Measurements from ENCODE around the gene HECW1.

DNA sequence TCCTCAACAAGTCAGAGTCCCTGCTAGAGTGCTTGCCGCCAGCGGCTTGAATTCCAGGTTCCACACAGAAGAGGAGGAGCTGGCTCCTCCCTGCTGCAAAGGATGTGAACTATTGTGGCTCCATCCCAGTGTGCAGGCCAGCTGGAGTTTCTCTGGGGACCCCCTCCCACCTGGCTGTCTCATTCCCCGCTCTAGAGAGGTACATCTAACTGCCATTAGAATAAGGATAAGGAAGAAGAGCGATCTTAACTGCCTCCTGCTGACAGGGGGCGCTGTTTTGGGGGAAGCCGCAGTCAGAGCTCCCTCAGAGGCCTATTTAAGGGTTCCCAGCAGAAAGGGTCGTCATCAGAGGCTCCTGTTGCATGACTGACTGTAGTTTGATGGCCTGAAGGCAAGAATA lies 40.8 kb upstream of the HECW1 start:
- TF ChIP-seq, protein P1, sequence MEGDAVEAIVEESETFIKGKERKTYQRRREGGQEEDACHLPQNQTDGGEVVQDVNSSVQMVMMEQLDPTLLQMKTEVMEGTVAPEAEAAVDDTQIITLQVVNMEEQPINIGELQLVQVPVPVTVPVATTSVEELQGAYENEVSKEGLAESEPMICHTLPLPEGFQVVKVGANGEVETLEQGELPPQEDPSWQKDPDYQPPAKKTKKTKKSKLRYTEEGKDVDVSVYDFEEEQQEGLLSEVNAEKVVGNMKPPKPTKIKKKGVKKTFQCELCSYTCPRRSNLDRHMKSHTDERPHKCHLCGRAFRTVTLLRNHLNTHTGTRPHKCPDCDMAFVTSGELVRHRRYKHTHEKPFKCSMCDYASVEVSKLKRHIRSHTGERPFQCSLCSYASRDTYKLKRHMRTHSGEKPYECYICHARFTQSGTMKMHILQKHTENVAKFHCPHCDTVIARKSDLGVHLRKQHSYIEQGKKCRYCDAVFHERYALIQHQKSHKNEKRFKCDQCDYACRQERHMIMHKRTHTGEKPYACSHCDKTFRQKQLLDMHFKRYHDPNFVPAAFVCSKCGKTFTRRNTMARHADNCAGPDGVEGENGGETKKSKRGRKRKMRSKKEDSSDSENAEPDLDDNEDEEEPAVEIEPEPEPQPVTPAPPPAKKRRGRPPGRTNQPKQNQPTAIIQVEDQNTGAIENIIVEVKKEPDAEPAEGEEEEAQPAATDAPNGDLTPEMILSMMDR (IDR thresholded peaks at IDR 0.05): peak; percentile 68
- TF ChIP-seq, protein P2, sequence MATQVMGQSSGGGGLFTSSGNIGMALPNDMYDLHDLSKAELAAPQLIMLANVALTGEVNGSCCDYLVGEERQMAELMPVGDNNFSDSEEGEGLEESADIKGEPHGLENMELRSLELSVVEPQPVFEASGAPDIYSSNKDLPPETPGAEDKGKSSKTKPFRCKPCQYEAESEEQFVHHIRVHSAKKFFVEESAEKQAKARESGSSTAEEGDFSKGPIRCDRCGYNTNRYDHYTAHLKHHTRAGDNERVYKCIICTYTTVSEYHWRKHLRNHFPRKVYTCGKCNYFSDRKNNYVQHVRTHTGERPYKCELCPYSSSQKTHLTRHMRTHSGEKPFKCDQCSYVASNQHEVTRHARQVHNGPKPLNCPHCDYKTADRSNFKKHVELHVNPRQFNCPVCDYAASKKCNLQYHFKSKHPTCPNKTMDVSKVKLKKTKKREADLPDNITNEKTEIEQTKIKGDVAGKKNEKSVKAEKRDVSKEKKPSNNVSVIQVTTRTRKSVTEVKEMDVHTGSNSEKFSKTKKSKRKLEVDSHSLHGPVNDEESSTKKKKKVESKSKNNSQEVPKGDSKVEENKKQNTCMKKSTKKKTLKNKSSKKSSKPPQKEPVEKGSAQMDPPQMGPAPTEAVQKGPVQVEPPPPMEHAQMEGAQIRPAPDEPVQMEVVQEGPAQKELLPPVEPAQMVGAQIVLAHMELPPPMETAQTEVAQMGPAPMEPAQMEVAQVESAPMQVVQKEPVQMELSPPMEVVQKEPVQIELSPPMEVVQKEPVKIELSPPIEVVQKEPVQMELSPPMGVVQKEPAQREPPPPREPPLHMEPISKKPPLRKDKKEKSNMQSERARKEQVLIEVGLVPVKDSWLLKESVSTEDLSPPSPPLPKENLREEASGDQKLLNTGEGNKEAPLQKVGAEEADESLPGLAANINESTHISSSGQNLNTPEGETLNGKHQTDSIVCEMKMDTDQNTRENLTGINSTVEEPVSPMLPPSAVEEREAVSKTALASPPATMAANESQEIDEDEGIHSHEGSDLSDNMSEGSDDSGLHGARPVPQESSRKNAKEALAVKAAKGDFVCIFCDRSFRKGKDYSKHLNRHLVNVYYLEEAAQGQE (IDR thresholded peaks at IDR 0.05; ENCODE audit: insufficient read depth in 1 of 2, low read depth in 2 of 2, low read length in 1 of 2): no peak
- TF ChIP-seq SIN3A (IDR thresholded peaks at IDR 0.05; ENCODE audit: borderline replicate concordance, insufficient read depth, low read depth, low read length): no peak
